Osteoblast (primary cell): Measurements from ENCODE around the gene TIMM9. TPM values are rescaled to one million over a fixed set of nuclear protein-coding genes. Genes with fewer than 3 reads are reported as not detected.

Experiments used
- DNase-seq: peaks from one replicate; pipeline ENCODE4 v3.0.0; 2011; ENCODE audit warnings: low spot score, mixed read lengths; ENCODE audit not compliant: insufficient read length; ENCODE audit errors: missing footprints
- H2AFZ ChIP-seq: 2 replicates; pipeline ENCODE4 v1.6.0; 2011; ENCODE audit warnings: mild to moderate bottlenecking, low read length
- H3K27ac ChIP-seq: 2 replicates; pipeline ENCODE4 v1.5.1; 2011; ENCODE audit warnings: mild to moderate bottlenecking, low read depth, low read length, moderate library complexity
- H3K27me3 ChIP-seq: 2 replicates; pipeline ENCODE4 v1.6.0; 2012; ENCODE audit warnings: mild to moderate bottlenecking, control low read depth, inconsistent platforms, low read length, moderate library complexity; ENCODE audit not compliant: insufficient read depth
- H3K36me3 ChIP-seq: 2 replicates; pipeline ENCODE4 v1.5.1; 2011; ENCODE audit warnings: mild to moderate bottlenecking, low read length, control low read depth, moderate library complexity; ENCODE audit not compliant: insufficient read depth
- H3K4me1 ChIP-seq: 2 replicates; pipeline ENCODE4 v1.5.1; 2011; ENCODE audit warnings: mild to moderate bottlenecking, low read length, control low read depth, moderate library complexity; ENCODE audit not compliant: insufficient read depth
- H3K4me2 ChIP-seq: 2 replicates; pipeline ENCODE4 v1.6.0; 2011; ENCODE audit warnings: mild to moderate bottlenecking, low read length; ENCODE audit not compliant: insufficient read depth
- H3K4me3 ChIP-seq: fragments of 200-600 bp; sonication (generic); 3 replicates; pipeline ENCODE4 v1.5.1; 2012; ENCODE audit warnings: mild to moderate bottlenecking, low read length, inconsistent platforms; ENCODE audit not compliant: insufficient read depth
- H3K79me2 ChIP-seq: 2 replicates; pipeline ENCODE4 v1.6.0; 2012; ENCODE audit warnings: mild to moderate bottlenecking, low read length, control low read depth, inconsistent platforms; ENCODE audit not compliant: insufficient read depth
- H3K9me3 ChIP-seq: 2 replicates; pipeline ENCODE4 v1.5.1; 2011; ENCODE audit warnings: low read depth, low read length, control low read depth
- H4K20me1 ChIP-seq: 2 replicates; pipeline ENCODE4 v1.6.0; 2012; ENCODE audit warnings: mild to moderate bottlenecking, low read length, control low read depth; ENCODE audit not compliant: insufficient read depth
- CTCF ChIP-seq: IDR thresholded peaks from 2 replicates; pipeline ENCODE4 v1.5.1; 2011; ENCODE audit warnings: mild to moderate bottlenecking, low read depth, low read length, moderate library complexity; ENCODE audit errors: extremely low read depth
- total RNA-seq: library from RNA; depleted of rRNA; stranded (reverse); fragments of >200 nt; gene quantifications from 2 replicates; pipeline ENCODE4 v1.2.3, GENCODE V29; 2012

The TIMM9 gene
- total RNA-seq, 1 donor: 18.1 TPM

GRCh38 chr14:58466459-58466858, 39.1 kb upstream of the TIMM9 start:
- no peak for TF ChIP-seq CTCF
- H3K4me2 ChIP-seq: no peak overlapping the region
- no peaks in the 10 kb centered on the region for H4K20me1 ChIP-seq
- no peak overlapping the region for H3K4me3 ChIP-seq
- H3K9me3 ChIP-seq: no peaks in the 10 kb centered on the region
- peaks cover 35% of the 10 kb centered on the region for H3K36me3 ChIP-seq
- H3K27ac ChIP-seq: no peak overlapping the region
- no peaks in the 10 kb centered on the region for H3K27me3 ChIP-seq
- no peak overlapping the region for H2AFZ ChIP-seq
- no peaks in the 10 kb centered on the region for H3K4me1 ChIP-seq
- DNase-seq: no peak
- H3K79me2 ChIP-seq: no peaks in the 10 kb centered on the region

- Histone ChIP-seq H3K4me2 (no peak overlapping the region), H3K4me3 (no peak overlapping the region), H4K20me1 (no peaks in the 10 kb centered on the region), H3K79me2 (no peaks in the 10 kb centered on the region), H3K27me3 (no peaks in the 10 kb centered on the region), H3K27ac (no peak overlapping the region), H2AFZ (no peak overlapping the region), H3K9me3 (no peaks in the 10 kb centered on the region), H3K4me1 (no peaks in the 10 kb centered on the region), H3K36me3 (peaks cover 30% of the 10 kb centered on the region)
- no peak for DNase-seq
- TF ChIP-seq CTCF: no peak
Measured at GRCh38 chr14:58465421-58465820, 38.1 kb upstream of the TIMM9 start.

GRCh38 chr14:58464652-58465051, 37.3 kb upstream of the TIMM9 start:
- Histone ChIP-seq H3K4me2 (no peak overlapping the region), H3K4me3 (no peak overlapping the region), H4K20me1 (no peaks in the 10 kb centered on the region), H3K4me1 (no peaks in the 10 kb centered on the region), H3K27me3 (no peaks in the 10 kb centered on the region), H2AFZ (no peak overlapping the region), H3K79me2 (no peaks in the 10 kb centered on the region), H3K27ac (no peak overlapping the region), H3K36me3 (peaks cover 35% of the 10 kb centered on the region), H3K9me3 (no peaks in the 10 kb centered on the region)
- DNase-seq: no peak
- TF ChIP-seq CTCF: no peak

- H3K4me1 ChIP-seq: no peaks in the 10 kb centered on the region
- no peaks in the 10 kb centered on the region for H3K79me2 ChIP-seq
- H2AFZ ChIP-seq: no peak overlapping the region
- H3K27me3 ChIP-seq: no peaks in the 10 kb centered on the region
- DNase-seq: no peak
- H3K9me3 ChIP-seq: no peaks in the 10 kb centered on the region
- no peak overlapping the region for H3K4me2 ChIP-seq
- no peak overlapping the region for H3K27ac ChIP-seq
- TF ChIP-seq CTCF: no peak
- H3K4me3 ChIP-seq: no peak overlapping the region
- peaks cover 25% of the 10 kb centered on the region for H3K36me3 ChIP-seq
- no peaks in the 10 kb centered on the region for H4K20me1 ChIP-seq
Measured at GRCh38 chr14:58463147-58463546, 35.8 kb upstream of the TIMM9 start.
